ENCODE data around the gene EP400.
"Not testable (repeated sequence)": the region's sequence is repeated elsewhere in the genome, so short reads cannot be mapped to it uniquely, and the experiment has no call there.

The EP400 gene

DNA sequence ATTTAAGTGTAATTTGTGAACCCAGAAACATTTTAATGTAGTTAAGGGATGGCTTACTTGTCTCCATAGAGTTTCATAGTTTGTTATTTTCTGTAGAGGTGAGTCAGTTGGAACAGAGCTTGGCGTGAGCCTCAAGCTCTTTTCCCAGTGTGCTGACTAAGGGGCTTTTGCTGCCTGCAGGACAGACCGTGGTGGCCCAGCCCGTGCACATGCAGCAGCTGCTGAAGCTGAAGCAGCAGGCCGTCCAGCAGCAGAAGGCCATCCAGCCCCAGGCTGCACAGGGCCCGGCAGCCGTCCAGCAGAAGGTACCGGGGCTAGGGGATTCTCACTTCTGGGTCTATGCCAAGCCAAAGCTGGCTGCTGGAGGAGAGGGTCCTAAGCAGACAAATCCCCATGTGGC lies 117.4 kb downstream of the EP400 start:
- no peak for DNase-seq (ENCODE audit: low spot score)

DNA sequence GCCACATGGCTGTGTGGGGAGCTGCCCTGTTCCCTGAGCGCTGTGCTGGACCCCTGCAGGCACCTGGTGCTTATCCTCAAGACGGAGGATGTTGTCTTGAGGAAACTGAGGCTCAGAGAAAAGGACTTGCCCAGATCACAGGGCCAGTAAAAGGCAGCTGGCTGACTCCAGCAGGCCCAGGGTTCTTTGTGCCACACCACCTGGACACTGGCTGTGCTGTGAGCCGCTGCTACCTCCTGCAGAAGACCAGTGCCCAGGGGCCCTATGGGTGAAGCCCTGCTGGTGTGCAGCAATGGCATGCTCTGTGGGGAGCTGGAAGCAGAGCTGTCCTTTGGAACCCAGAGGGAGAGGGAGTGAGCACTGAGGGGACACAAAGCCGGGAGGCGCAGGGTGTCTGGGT lies 118.5 kb downstream of the EP400 start:
- DNase-seq (ENCODE audit: low spot score), result no peak

DNA sequence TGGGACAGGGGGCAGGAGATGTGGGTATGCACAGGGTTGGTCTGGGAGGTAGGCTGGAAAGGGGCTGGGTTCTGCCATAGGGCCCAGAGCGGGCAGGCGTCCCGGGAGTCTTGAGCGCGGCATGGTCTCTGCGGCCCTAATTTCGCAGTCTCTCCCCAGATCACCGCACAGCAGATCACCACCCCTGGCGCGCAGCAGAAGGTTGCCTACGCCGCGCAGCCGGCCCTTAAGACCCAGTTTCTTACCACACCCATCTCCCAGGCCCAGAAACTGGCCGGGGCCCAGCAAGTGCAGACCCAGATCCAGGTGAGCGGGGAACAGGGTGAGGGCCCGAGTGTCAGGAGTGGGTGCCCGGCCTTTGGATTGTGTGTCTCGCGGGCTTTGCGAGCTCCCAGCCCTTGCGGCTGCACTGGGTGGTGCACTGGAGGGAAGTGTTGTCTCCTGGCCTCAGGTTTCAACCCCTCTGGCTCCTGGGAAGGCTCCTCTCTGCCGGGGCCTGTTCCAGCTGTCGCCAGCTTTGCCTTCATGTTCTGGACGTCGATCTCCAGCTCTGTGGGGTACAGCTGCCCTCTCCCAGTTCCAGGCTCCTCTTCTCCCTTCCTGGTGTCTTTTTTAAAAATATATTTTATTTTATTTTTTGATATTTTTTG lies 119.7 kb downstream of the EP400 start:
- no peak for DNase-seq (ENCODE audit: low spot score)

DNA sequence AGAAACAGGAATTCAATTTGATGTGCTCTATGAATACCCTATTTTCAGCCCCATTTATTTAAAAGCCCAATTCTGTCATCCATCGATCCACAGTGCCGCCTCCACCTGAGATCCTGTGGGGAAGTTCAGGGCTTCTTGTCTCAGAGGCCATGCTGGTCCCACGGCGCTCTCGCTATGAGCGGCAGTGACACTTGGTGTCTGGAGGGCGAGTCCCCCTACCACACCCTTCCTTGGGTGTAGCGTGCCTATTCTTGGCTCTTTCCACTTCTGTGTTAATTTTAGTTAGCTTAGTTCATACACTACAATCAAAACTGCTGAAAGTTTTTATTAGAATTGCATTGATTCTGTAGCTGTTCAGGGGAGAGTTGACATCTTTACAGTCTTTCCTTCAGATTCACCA lies 120.6 kb downstream of the EP400 start:
- no peak for DNase-seq (ENCODE audit: low spot score)

DNA sequence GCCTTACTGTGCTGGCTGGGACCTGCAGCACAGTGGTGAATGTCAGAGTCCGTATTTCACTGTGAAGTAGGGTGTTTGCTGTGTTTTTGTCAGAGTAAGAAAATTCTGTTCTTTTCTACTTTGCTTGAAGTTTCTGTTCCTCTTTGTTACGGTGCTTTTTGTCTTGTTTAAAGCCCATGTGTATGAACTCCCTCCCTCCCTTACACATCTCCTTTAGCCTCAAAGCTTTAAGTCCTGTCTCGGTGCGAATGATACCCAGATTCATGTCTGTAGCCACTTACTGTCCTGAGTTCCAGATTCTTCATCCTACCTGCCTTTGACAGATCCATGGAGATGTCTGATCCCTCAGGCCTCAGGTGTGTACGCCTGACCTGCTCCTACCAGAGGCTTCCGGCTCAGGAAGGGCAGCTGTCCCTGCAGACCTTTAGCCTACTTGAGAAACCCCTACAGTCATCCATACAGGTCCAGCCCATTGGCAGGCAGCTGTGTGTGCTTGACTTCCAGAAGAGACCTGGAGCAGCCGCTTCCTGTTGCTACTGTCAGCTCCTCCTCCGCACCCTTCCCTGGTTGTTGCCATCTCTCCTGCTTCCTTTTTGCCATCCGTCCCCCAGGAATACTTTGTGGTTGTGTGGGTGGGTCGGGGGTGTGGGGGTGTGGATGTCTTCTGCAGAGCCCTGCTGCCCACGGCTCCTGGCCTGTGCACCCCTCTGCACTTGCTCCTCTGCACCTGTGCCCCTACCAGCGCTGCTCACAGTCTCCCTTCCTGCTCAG lies 121.5 kb downstream of the EP400 start:
- DNase-seq (ENCODE audit: low spot score), result no peak

DNA sequence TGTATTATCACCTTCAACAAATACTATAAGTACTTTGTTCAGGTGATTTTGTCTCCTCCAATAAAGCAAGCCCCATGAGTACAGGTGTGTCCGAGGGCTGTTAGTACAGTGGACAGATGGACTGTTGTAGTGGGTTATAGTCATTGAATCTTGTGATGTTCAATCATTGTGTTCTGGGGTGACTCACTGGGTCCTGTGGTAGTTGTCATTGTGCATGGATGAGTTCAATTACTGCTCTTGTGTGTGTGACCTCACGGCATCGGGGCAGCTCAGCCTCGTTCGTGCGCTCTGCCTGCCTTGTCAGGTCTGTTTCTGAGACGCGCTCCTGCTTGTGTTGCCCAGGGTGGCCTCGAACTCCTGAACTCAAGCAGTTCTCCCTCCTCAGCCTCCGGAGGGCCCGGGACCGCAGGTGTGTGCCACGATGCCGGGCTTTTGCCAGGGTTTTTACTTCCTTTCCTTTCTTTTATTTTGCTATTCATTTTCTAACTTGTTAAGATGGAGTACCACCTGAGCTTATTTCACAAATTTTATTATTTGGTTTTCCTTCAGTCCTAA lies 122.2 kb downstream of the EP400 start:
- DNase-seq (ENCODE audit: low spot score), result no peak

DNA sequence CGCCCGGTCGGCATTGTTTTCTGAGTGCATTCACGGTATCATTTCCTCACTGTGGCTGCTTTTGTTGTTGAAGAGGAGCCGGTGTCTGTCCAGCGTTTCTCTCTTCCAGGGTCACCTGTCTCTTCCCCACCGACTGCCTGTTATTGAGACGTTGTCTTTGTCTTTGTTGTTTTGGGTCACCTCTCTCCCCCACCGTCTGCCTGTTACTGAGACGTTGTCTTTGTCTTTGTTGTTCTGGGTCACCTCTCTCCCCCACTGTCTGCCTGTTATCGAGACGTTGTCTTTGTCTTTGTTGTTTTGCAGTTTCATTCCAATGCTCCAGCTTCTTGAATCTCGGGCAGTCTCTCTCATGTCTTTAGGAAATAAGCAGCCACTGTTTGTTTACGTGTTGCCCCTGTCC lies 124.5 kb downstream of the EP400 start:
- DNase-seq (ENCODE audit: low spot score), result no peak

DNA sequence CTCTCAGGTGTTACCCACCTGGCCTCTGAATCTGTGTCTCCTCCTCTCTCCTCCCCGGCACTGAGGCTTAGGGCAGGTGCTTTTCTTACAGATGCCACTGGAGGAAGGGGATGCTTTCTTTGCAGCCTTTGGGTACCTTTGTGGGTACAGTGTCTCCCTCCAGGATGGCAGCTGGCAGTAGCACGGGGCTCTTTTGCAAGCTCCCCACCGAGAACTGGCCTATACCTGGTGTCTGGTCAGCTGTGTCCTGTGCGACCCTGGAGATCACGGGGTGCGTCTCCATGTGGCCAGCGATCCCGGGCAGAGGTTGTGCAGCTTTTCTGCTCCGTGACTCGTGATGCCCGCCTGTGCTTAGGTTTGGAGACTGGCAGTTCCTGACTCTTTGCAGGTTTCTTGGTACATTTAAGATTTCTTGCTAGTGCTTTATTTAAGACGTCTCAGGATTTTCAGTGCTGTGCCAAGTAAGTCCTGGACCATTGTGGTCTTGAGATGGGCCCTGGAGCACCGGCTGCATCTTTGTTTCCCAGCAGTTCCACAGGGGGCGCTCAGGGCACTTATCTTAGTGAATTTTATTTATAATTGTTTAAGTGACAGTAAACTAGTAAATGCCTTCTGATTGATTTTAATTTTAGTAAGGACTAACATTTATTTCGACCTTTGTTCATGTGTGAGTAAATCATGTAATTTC lies 125.4 kb downstream of the EP400 start:
- peak; percentile 23 for DNase-seq (ENCODE audit: low spot score)

DNA sequence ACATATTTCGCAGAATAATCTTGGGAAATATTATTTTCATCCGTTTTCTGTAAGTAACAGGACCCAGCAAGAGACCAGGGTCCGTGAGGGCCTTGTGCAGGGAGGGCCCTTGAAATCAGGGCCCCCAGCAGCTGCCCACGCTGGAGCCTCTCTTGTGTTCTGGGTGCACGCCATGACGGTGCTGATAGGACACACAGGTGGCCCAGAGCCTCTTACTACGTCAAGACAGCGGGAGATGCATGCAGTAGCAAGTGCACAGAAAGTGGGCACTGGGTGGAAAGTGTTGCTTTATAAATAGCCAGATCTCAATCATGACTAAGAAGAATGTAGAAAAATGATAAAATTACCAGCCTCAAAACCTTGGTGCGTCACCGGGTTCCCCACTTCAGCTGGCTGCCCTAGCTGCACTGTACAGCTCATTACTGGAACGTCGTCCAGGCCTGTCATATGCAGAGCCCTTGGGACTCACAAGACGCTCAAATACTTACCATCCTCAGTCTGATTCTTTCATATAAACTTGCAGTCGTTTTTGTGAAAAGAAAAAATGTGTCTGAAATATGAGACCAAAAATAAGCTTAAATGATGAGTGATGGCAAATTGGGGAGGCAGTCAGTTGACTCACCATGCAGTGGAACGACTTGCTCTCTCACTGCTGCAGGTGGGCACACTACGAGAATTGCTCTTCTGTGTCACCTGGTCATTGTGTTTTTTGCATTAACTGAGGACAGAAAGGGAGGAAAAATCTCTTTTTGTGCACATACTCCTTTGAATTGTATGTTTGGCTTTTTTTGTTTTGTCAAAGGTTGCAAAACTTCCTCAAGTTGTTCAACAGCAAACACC lies 126.2 kb downstream of the EP400 start:
- no peak for DNase-seq (ENCODE audit: low spot score)

DNA sequence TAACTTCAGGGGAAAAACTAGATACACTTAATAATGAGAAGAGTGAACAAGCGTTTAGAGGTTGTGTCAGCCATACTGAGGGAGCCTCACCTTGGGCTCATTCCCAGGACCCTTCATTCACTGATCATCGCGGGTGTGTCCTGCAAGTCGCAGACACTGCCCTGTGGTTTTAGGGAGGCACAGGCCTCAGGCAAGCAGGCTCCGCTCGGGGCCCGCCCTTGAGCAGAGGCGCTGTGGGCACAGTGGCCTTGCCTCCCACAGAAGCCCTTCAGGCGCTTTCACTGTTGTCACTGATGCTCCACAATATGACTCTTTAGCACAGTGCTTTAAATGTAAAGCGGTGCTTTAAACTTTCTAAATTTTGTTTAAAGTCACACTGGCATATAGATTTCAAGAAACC lies 127.0 kb downstream of the EP400 start:
- no peak for DNase-seq (ENCODE audit: low spot score)

DNA sequence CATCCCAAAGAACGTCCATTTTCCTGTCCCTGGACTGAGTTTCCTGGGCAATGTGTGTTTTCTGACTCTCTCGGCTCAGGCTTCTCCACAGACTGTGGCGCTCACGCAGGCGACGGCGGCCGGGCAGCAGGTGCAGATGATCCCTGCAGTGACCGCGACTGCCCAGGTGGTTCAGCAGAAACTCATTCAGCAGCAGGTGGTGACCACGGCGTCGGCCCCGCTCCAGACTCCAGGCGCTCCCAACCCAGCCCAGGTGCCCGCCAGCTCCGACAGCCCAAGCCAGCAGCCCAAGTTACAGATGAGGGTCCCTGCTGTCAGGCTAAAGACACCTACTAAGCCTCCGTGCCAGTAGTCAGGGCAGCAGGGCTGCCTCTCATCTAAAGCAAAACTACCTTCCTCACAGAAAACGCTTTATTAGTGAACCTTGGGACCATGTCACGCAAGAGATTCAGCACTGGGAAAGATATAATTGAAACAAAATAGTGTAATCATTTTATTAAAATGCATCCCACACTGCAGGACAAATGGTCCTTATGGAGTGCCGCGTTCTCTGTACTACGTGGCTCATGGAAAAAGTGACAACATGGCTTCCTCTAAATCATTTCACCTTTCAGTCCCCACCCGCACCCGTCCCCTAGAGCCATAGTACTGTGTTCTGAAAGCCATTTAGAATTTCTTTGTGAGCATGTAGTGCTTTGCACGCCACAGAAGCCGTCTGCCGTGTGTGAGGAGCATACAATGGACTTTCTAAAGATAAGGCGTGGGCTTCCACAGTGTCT lies 127.8 kb downstream of the EP400 start:
- no peak for DNase-seq (ENCODE audit: low spot score)

DNA sequence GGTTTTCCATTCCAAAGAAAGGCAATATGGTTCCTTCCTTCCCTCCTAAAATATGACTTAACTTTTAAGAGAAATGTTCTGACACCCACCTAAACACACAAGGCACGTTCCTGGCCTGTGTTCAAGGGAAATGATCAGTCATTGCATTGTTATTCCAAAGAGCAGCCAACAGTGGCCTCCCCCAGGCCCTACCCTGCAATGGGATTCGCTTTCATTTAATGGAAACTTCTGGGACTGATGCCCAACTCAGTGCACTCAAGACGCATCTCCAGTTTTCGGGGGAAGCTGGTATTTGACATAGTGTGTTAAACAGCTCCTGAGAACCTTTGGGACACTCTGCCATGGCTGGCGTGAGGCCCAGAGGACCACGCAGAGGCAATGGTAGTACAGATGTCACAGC lies 128.4 kb downstream of the EP400 start:
- no peak for DNase-seq (ENCODE audit: low spot score)

DNA sequence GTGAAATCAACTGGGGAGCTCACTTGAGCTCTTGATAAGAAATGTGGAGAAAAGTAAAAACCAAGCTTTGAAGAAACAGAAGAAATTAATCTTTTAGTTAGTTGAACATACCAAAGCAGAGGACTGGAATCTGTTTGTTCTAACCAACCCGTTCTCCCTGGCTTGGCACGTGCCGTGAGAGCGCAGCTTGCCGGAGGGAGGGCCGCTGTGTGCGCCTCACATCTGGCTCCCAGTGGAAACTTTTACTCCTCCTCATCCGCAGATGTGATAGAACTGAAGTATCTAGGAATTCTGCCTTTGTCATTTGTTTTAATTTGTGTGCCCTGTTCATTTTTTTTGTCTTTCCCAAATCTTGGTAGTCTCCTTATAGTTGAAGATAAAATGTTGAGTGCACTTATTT lies 129.5 kb downstream of the EP400 start:
- no peak for DNase-seq (ENCODE audit: low spot score)

DNA sequence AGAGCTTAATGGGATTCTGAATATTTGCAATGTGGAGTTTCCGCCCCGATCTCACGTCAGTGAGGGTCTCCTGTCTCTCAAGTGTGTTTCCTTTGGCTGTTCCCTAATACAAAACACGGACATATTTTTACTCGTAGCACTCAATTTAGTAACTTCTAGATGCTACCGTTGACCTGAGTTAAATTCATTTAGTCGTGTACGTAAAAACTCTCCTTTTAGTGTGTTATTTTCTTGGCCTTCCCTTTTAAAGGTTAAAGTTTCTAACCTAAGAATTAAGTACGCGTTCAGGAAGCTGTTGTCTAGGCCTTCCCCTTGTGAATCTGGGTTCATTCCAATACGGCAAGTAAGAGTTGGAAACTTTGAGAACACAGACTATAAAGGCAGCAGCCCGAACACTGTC lies 130.0 kb downstream of the EP400 start:
- no peak for DNase-seq (ENCODE audit: low spot score)

DNA sequence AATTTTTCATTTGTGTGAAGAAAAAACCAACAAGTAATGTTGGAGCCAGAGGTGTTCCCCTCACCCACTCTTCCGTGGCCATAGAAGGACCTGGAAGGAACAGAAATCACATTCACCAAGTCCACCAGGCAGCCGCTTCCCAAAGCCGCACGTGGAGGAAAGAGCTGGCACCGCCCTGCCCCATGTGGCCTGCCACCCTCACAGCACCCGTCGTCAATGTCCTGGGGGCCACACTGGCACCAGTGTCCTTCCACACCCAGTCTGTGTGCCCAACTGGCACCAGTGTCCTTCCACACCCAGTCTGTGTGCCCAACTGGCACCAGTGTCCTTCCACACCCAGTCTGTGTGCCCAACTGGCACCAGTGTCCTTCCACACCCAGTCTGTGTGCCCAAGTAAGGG lies 130.8 kb downstream of the EP400 start:
- DNase-seq (ENCODE audit: low spot score), result not testable (repeated sequence)

DNA sequence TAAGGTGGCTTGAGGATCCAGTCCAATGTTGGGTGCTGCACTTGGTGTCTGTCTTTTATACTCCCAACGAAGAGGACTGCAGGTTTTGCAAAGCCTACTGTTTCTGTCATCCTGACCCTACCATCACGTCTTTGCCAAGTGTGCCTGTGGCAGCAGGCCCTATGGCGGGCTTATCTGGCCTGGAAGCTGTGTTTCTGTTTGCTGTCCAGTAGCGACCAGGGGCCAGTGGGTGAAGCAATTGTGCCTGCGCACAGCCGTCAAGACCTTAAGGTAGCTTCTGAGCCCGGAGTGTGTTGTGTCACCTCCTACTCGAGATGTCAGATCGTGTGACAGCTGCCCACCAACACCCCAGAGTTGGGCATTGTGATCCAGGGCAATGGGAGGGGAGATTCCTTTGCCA lies 131.7 kb downstream of the EP400 start:
- DNase-seq (ENCODE audit: low spot score), result no peak

DNA sequence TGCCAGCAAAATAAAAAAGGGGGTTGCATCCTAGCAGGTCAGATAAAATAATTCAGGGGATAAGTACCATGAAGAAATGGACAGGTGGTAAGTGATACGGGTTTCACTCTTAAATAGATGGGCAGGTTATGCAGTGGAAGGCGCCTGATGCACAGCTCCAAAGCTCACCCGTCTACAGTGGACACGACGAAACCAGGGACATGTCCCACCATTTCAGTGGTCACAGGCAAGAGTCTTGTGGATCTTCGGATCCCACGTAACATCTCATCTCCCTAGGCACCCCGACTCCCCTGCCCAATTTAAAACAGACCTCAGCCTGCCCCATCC lies 133.8 kb downstream of the EP400 start:
- no peak for DNase-seq (ENCODE audit: low spot score)

DNA sequence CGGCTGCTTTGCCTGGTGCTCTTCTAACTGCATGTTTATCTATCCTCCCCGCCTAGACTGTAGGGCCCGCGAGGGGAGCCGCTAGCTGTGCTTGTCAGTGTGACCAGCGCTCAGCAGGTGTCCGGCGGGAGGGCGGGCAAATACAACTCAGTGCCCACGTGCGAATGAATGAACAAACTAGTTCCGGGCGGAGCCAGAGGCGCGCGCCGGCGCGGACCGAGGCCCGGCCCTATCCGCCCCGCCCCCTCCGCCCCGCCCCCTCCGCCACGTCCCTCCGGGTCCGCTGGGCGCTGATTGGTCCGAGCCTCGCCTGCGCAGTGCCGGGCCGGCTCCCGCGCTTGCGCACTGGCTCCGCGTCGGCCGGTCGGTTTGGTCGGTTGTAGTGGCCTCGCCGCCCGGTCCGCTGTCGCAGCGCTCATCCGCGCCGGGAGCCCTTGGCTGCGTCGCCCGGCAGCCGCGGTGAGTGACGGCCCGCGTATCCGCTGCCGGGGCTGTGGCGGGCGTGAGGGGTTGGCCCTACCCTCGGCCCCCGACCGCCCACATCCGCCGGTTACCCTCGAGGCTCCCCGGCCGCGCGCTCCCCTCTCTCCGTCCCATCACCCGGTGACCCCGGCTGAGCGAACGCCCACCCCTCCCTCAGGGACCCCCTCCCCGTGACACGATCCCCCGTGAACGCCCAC lies 134.3 kb downstream of the EP400 start:
- peak; percentile 98 for DNase-seq (ENCODE audit: low spot score)

DNA sequence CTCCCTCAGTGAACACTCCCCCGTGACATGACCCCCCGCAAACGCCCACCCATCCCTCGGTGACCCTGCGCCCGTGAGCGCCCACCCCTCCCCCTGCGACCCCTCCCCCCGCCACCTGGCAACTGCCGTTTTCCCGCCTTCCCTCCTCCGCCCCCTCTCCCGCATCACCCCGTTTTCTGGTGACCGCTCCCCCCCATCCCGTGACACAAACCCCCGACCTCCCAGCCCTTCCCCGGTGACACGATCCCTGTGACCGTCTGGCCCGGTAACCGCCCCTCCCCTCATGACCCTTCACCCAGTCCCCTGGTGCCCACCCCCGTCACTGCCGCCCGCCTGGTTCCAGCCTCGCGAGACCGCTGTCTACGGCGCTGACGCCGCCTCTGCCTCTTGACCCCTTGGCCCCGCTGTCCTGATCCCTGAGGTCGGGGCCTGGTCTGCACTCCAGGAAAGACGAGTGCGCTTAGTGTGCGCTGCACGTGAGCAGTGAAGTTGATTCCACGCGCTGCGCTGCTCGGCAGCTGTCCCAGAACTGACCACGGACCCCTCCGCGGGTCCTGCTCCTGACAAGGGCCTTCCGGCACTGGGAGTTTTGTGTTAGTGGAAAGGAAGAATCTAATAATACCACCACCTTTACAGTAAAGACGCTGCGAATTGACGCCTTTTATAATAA lies 135.0 kb downstream of the EP400 start:
- DNase-seq (ENCODE audit: low spot score), result peak; percentile 89

DNA sequence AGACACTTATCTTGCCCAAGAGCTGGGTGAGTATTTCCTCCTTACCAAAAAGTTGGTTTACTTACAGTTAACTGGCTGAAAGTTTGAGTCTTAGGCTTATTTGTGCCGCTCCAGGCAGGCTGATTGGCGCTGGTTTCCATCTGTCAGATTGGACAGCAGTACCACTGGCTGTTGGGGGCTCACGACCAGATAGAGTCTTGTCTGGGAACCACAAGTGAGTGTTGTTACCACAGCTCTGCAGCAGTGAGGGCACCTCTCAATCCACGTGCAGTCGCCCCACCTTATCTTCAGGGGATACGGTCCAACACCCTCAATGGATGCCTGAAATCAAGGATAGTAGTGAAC lies 135.5 kb downstream of the EP400 start:
- no peak for DNase-seq (ENCODE audit: low spot score)
